CD4-positive, alpha-beta T cell treated with Interleukin-1 beta for 1 hour (primary cell): ENCODE data around the gene USP37.
"Not testable (repeated sequence)": the region's sequence is repeated elsewhere in the genome, so short reads cannot be mapped to it uniquely, and the experiment has no call there.

ENCODE experiments used
- DNase-seq, 2 donors: peaks; one replicate each; pipeline ENCODE4 v3.0.0-alpha.2; 2020 to 2022

The USP37 gene

DNA sequence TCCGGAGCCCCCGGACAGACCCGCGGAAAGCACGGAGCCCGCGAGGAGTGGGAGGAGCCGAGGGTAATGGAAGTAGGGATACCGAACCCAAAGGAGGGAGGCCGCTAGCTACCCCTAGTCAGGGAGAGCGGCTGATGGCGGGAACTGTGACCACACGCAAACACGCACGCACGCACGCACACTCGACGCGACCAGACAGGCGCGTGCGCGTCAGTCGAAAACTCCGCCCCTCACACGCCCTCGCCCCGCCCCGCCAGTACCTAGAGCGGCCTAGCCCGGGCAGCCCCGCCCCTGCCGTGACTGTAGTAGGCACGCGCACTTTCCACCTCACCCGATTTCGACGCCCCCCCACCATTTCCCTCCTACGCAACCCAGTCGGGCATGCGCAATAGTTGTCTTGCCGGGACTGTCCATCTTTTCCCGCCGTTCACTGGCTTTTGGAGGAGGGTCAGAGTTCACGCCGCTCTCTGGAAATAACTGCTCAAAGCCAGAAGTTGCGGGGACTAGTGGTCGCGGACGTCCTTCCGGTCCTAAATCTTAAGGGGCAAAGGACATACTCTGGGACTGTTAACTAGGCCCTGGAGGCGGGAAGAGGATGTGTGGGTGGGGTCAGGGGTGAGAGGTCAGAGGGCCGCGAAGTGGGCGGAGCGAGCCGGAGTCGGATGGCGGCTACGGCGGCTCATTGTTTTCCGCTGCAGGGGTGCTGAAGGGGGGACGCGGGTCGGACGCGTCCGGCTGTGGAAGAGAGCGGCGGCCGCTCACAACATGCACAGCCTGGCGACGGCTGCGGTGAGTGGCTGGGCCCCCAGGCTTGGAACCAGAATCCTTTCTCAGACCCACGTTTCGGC, at the start of gene USP37, which contains the start of gene CNOT9:
USP37 (minus strand) TSS at position 162 of the 848 bp plus-strand sequence. CDS start 9,698 bp downstream, outside the sequence.
CNOT9 (plus strand) TSS at position 650 of the 848 bp plus-strand sequence; CDS start at position 766, 116 bp downstream.
- DNase-seq = peak; percentile 99 to 100

DNA sequence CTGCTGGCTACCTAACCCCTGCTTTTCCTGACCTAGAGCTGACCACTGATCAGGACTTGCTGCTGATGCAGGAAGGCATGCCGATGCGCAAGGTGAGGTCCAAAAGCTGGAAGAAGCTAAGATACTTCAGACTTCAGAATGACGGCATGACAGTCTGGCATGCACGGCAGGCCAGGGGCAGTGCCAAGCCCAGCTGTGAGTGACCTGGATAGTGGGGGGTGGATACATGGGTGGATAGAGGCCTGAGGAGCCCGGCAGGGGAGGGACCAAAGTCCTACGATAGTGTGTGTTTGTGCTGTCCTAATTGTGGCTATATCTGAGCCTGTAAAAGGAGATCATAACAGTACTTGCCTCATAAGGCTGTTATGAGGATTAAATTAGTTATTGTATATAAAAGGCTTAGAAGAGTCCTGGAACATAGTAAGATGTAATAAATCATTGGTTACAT, 47.7 kb upstream of the USP37 start:
- no peak for DNase-seq

- no peak for DNase-seq
These were observed 39.4 kb upstream of the USP37 start, which contains the start of gene PLCD4 for GRCh38 chr2:218607436-218608115. Gene PLCD4, plus strand, starts transcription at chr2:218607899. Its CDS starts 7,841 bp downstream, at chr2:218615740.

GRCh38 chr2:218605432-218605831, 37.3 kb upstream of the USP37 start:
- DNase-seq = no peak

DNA sequence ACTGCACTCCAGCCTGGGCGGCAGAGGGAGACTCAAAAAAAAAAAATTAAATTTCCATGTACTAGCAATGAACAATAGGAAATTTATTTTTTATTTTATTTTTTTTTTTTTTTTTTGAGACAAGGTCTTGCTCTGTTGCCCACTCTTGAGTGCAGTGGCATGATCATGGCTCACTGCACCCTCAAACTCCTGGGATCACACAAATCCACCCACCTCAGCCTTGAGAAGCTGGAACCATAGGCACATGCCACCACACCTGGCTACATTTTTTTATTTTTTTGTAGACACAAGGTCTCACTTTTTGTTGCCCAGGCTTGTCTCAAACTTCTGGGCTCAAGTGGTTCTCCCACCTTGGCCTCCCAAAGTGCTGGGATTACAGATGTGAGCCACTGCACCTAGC, 17.4 kb upstream of the USP37 start:
- no peak for DNase-seq

DNA sequence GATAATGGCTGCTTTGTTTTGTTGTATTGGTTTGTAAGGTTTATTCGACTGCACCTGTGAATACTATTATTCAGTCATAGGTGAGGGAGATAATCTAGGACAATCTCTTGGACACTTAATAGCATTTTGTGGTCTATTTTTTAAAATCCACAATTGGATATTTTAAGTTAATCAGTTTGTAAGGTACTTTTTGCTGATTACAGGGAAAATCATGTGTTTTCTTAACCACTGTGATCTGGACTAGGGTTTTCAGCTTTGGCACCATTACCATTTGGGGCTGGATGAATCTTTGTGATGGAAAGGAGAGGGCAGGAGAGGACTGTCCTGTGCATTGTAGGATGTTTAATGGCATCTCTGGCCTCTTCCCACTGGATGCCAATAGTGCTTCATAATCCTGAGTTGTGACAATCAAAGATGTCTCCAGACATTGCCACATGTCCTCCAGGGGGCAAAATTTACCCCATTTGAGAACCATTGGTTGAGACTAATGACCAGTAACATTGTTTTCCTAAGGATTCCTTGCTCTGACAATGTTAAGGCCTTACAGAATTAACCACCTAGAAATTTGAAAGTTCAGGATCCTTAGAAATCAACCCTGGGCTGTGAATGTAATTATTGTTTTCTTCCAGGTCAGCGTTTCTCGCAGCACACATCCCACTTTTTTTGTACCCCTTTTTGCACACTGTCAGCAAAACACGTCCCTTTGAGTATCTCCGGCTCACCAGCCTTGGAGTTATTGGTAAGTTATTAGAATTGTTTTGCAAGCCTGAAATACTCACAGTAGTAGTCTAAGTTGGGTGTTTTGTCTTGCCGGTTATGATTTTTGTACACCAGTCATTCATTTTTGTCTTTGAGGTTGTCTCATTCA, 16.1 kb upstream of the USP37 start:
- DNase-seq = no peak

GRCh38 chr2:218582076-218582475, 13.9 kb upstream of the USP37 start:
- no peak for DNase-seq

GRCh38 chr2:218578272-218578877, 10.2 kb upstream of the USP37 start:
- DNase-seq = no peak

DNA sequence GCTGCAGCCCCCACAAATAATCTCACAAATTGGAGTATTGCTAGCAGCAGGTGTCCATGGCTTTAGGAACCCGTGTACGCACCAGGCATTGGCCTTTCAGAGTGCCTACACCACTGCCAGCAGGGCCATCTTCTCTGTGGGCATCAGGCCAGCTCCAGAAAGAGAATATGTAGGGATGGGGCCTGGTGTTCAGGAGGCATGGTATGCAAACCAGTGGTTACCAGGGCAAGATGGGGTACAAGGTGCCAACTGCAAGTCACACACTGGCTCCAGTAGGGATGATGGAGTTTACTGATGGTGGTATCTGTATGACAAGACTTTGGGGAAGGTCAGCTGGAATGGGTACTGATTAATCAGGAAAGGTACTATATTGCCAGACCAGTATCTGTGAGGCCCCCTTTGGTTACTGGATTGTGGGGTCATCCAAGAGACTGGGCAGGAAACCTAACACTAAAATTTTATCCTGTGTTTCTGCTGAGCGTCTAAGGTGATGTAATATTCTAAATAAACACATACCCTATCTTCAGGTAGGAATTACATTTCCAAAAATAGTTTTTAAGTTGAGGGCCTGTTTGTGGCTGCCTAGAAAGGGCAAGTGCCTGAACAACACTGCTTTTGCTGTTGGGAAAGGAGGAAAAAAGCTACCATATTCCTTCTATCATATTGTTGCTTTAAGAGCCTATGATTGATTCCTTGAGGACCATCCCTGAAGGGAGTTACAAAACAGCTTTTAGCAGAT, 9.5 kb upstream of the USP37 start:
- DNase-seq = no peak

DNA sequence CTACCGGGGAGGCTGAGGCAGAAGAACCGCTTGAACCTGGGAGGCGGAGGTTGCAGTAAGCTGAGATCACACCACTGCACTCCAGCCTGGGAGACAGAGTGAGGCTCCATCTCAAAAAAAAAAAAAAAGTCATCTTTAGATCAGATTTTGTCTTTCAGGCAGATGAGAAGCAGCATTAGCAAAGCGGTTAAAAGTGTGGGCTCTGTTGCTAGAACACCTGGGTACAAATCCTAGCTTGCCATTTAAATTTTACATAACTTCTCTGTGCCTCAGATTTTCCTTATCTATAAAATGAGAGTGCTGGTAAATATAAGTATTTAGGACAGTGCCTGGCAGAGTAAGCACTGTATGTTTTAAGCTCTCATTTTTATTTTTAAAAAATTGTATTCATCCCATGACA, 8.7 kb upstream of the USP37 start:
- DNase-seq = no peak

GRCh38 chr2:218570850-218571249, 2.7 kb upstream of the USP37 start:
- peak in 1 of 2 donors; percentile 10 for DNase-seq

DNA sequence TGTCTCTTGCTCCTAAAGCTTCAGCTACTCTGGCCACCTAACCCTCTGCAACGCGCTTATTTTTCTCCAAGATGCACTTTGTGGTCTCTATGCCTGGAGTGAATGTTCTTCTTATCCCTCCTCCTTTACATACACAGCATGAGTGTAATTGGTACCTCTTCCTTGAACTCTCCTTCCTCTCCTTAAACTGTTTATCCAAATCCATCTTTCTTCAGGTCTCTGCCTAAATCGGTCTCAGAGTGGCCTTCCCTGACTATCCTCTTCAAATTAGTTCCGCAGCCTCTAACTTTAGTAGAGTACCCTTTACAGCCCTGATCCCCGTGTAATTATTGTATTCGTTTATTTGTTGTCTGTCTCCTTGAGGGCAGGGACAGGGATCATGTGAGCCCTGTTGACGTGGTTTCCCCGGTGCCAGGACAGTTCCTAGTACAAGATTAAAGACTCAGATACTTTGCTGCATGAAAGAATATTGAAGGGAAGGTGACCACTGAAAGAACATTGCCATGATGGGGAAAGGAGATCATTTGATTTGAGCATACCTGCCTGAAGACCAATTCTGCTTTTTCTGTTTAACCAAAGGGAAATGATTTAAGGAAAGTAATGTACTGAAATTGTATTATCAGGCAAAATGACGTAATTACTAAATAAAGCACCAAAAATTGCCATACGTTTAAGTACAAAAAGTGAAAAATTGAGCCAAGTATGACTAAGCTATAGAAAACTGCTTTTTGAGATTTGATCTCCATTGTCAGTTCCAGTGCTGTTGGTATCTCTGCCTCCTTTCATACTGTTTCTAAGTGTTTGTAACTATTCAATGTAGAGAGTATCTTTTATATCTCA, 1.7 kb upstream of the USP37 start:
- peak; percentile 12 to 52 for DNase-seq

GRCh38 chr2:218569038-218569431, 884 bp upstream of the USP37 start:
- peak; percentile 75 to 78 for DNase-seq

DNA sequence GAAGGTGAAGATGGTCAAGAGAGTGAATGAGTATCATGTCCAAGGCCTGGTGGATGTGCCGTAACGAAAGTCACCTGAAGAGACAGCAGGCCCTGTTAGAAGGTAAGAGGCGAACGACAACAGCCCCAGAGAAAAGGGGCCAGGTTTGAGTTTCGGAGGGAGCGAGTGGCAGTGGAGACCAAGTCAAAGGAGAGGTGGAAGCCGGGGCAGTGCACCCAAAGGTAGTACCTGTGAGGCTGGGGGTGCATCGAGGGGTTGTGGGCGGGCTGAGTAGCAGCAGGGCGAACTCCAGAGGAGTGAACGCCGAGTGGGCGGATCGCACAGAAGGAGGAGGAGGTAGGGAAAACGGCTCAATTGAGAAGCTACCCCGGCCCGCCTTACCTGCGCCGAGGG, 358 bp downstream of the USP37 start:
- peak; percentile 76 to 78 for DNase-seq

DNA sequence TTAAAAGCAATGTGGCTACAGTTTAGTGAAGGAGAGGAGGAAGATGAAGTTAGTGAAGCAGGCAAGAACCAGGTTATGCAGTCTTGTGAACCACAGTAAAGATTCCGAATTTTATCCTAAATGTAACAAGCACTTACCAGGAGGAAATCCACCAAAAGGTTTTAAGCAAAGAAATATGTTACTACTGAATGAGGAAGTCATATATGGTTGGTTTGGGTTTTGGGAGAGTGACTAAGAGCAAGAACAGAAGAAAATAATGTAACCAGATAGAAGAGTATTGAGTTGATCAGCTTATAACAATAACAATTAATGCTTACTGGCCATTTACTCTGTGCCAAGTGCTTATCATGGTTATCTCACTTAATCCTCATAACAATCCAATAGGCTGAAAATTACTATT, 1.9 kb downstream of the USP37 start:
- no peak for DNase-seq

GRCh38 chr2:218564056-218564455, 4.1 kb downstream of the USP37 start:
- DNase-seq = no peak

DNA sequence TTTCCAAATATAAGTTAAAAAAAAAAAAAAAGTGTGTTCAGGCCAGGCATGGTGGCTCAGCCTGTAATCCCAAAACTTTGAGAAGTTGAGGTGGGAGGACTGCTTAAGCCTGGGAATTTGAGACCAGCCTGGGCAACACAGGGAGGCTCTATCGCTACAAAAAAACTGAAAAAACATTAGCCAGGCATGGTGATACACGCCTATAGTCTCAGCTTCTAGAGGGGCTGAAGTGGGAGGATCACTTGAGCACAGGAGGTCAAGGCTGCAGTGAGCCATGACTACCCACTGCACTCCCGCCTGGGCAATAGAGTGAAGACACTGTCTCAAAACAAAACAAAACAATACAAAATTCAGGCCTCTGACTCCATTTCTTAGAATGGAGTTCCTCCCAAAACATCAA, 9.2 kb downstream of the USP37 start:
- DNase-seq = no peak

- DNase-seq = no peak
These were observed 10.2 kb downstream of the USP37 start for GRCh38 chr2:218557941-218558340.

GRCh38 chr2:218555527-218555926, 12.6 kb downstream of the USP37 start:
- no peak for DNase-seq

DNA sequence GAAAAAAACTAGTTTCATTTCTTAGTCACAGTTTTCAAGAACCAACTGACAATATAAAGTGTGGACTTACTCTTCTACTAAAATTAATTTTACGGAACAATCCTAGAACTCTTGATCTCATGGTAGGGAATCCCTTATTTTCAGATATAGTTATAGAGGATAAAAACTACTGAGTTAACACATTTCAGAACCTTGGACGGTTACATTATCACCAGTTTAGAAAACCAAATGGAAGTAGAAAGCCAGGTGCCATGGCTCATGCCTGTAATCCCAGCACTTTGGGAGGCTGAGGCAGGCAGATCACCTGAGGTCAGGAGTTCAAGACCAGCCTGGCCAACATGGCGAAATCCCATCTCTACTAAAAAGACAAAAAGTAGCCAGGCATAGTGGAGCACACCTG, 13.9 kb downstream of the USP37 start:
- DNase-seq = not testable (repeated sequence)

- DNase-seq = no peak
These were observed 20.2 kb downstream of the USP37 start for GRCh38 chr2:218547978-218548377.
